Measurements from ENCODE around the gene PLA2G1B. TPM values are rescaled to one million over a fixed set of nuclear protein-coding genes. Genes with fewer than 3 reads are reported as not detected.
"Not testable (repeated sequence)": the region's sequence is repeated elsewhere in the genome, so short reads cannot be mapped to it uniquely, and the experiment has no call there.

Gene PLA2G1B
- total RNA-seq, 1 donor from 2014 or later, result not detected

DNA sequence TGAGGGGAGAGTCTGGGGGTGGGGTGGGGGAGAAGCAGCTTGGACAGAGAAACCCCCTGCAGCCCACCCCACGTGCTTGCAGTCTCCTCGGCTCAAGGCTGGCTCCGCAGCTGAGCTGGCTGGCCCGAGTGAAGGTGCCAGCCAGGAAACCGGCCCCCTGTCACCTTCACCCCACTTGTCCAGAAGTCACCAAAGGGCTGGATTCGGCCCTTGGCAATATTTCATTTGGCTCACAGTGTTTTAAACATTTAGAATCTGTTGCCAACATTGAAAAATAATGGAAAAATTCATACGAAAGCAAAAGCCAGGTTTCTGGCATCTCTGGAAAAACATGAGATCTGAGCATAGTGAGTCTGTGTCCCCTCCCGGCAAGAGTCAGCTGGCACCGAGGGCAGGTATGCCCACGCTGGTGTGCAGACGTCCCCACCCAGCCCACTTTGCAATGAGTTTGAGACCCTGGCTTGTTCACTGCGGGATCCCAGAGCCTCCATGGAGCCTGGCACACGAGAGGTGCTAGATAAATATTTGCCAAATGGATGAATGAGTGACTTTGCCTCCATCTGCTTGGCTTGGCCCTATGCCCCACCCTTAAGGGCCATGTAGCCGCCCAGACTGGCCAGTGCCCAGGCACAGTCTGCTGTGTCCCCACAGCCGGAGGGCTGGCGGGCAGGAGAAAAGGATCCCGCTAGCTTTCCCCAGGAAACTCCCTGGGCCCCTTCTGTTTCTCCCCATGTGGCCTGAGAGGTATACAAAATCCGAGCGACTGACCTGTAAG, 23.2 kb upstream of the PLA2G1B start:
- Mint-ChIP-seq H3K9me3 (no peaks in the 10 kb centered on the region), H3K4me3 (no peak overlapping the region), H3K4me1 (no peaks in the 10 kb centered on the region), H3K36me3 (ENCODE audit: low read depth) (no peaks in the 10 kb centered on the region), H3K27me3 (peaks cover 4% of the 10 kb centered on the region), H3K27ac (no peak overlapping the region)
- intact Hi-C loops (cut with micrococcal nuclease), result no loop called here
- no peak for DNase-seq

DNA sequence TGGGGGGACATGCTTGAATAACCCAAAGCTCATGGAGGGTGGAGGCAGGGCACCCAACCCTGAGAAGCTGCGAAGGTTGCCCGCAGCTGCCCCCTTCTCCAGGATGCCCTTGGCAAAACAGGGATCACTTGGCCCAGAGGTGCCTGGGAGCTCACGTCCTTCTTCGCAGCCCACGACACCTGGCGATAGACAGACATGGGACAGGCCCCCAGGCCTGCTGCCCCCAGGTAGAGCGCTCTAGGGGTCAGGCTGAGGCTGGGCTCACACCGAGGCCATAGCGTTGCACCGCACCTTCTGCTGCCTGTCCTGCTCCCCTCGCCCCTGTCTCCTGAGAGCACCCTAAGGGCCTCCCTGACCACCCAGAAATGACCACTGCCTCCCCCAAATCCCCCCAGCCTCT, 20.2 kb upstream of the PLA2G1B start:
- no peaks in the 10 kb centered on the region for H3K36me3 Mint-ChIP-seq (ENCODE audit: low read depth)
- intact Hi-C loops (cut with micrococcal nuclease), result no loop called here
- H3K27ac Mint-ChIP-seq, result no peak overlapping the region
- H3K4me3 Mint-ChIP-seq, result no peak overlapping the region
- H3K27me3 Mint-ChIP-seq, result peaks cover 1% of the 10 kb centered on the region
- H3K9me3 Mint-ChIP-seq, result no peaks in the 10 kb centered on the region
- H3K4me1 Mint-ChIP-seq, result no peaks in the 10 kb centered on the region
- no peak for DNase-seq

DNA sequence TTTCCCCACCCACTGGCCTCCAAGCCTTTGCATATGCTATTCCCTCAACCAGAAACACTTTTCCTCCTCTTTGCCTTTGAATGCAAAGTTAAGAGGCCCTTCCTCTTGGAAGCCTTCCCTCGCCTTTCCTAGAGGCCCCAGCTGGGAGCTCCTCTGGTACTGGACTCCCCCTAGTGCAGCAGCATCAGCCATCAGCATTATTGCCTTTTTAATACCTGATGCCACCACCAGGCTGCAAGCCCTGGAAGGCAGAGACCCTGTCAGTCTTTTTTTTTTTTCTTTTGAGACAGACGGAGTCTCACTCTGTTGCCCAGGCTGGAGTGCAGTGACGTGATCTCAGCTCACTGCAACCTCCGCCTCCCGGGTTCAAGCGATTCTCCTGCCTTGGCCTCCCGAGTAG, 19.1 kb upstream of the PLA2G1B start:
- Mint-ChIP-seq H3K27ac (no peak overlapping the region), H3K9me3 (no peaks in the 10 kb centered on the region)

DNA sequence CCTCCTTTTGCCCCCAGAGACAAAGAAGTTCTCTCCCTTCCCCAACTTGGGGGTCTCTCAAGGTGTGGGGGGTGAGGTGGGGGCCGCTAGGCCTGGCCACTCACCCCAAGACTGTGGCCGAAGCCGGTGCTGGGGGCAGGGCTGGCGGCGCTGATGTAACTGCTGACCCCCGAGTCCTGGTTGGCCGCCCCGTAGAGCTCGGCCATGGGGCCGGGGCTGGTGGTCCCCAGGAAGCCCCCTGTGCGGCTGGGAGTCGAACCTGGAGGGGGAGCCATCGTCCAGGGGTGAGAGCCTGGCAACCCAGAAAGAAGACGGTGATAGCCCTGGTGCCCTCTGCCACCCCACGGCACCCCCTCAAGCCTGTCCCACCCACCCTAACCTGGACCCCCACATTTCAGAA, 18.5 kb upstream of the PLA2G1B start:
- Mint-ChIP-seq H3K27ac (no peak overlapping the region), H3K36me3 (ENCODE audit: low read depth) (no peaks in the 10 kb centered on the region), H3K4me1 (no peaks in the 10 kb centered on the region), H3K4me3 (no peak overlapping the region), H3K27me3 (no peaks in the 10 kb centered on the region), H3K9me3 (no peaks in the 10 kb centered on the region)
- intact Hi-C loops (cut with micrococcal nuclease), result no loop called here
- no peak for DNase-seq

More for the DNA sequence above, 19.1 kb upstream of the PLA2G1B start:
- Mint-ChIP-seq H3K4me1 (no peaks in the 10 kb centered on the region), H3K36me3 (ENCODE audit: low read depth) (no peaks in the 10 kb centered on the region), H3K4me3 (no peak overlapping the region), H3K27me3 (no peaks in the 10 kb centered on the region)
- intact Hi-C loops (cut with micrococcal nuclease), result no loop called here
- DNase-seq, result no peak

DNA sequence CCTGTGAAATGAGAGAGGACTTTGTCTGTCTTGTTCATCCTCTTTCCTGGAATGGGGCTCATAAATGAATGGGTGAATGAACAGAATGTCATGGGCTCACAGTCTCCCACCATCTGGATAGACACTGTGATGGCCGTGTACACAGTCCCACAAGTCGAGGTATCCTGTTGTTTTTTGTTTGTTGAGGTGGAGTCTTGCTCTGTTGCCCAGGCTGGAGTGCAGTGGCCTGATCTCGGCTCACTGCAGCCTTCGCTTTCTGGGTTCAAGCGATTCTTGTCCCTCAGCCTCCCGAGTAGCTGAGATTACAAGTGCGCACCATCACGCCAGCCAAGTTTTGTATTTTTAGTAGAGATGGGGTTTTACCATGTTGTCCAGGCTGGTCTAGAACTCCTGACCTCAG, 16.1 kb upstream of the PLA2G1B start:
- H3K4me3 Mint-ChIP-seq, result no peak overlapping the region
- intact Hi-C loops (cut with micrococcal nuclease), result no loop called here
- H3K9me3 Mint-ChIP-seq, result no peaks in the 10 kb centered on the region
- H3K27me3 Mint-ChIP-seq, result peaks cover 2% of the 10 kb centered on the region
- no peak for DNase-seq
- no peaks in the 10 kb centered on the region for H3K36me3 Mint-ChIP-seq (ENCODE audit: low read depth)
- H3K4me1 Mint-ChIP-seq, result no peaks in the 10 kb centered on the region
- H3K27ac Mint-ChIP-seq, result no peak overlapping the region

DNA sequence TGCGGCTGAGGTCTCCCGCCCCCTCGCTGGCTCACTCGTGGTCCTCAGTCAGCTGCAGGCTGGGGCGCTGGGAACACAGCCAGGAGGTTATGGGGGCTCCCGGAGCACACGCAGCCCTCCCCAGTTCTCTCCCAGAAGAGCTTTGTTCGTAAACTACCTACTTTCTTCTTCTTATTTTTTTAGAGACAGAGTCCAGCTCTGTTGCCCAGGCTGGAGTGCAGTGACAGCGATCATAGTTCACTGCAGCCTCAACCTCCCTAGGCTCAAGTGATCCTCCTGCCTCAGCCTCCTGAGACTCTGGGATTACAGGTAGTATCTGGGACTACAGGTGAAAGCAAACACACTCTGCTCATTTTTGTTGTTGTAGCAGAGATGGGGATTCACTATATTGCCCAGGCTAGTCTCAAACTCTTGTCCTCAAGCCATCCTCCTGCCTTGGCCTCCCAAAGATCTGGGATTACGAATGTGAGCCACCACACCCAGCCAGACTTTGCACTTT, 15.5 kb upstream of the PLA2G1B start:
- no peak for DNase-seq
- Mint-ChIP-seq H3K4me1 (no peaks in the 10 kb centered on the region), H3K36me3 (ENCODE audit: low read depth) (no peaks in the 10 kb centered on the region)

DNA sequence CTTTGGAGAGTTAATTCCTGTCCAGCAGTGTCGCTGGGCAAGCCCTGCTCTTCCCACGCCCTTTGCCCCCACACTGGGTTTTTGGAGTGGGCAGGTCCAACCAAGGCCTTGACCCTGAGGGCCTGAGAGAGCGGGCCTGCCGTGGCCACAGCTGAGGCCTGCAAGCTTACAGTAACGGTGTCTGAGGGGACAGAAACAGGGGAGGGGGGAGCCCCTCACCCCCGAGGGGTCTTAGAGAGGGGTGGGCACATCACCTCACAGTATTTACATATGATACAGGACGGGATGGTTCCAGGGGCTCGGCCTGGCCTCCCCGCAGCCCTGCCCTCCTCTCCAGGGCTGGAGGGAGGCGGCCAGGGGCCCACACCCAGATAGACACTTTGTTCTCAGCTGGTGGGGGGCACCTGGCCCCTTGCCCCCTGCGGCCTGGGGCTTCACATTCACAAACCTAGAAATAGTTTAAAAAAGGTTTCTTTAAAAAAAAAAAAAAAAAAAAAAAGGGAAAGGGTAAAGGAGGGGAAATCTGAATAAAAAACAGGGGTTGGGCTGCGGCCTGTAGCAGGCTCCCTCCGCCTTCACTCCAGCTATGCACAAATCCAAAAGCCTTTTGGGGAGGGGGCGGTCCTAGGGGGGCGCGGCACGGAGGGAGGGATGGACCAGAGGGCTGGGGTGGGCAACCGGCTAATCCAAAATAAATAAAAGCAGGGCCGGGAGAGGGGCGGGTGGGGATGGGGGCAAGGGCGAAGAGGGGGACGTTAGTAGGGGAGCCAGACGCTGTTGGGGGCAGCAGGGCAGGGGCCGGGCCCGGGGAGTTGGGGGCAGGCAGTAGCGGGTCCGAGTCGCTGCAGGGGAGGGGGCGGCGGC, 14.8 kb upstream of the PLA2G1B start:
- H3K27ac Mint-ChIP-seq, result no peak overlapping the region
- intact Hi-C loops (cut with micrococcal nuclease), result no loop called here
- DNase-seq, result no peak
- H3K9me3 Mint-ChIP-seq, result peaks cover 9% of the 10 kb centered on the region
- H3K36me3 Mint-ChIP-seq (ENCODE audit: low read depth), result no peaks in the 10 kb centered on the region
- no peak overlapping the region for H3K4me3 Mint-ChIP-seq
- H3K4me1 Mint-ChIP-seq, result no peaks in the 10 kb centered on the region
- H3K27me3 Mint-ChIP-seq, result peaks cover 4% of the 10 kb centered on the region

More for the DNA sequence above, 15.5 kb upstream of the PLA2G1B start:
- Mint-ChIP-seq H3K4me3 (no peak overlapping the region), H3K27ac (no peak overlapping the region), H3K27me3 (peaks cover 2% of the 10 kb centered on the region), H3K9me3 (peaks cover 2% of the 10 kb centered on the region)
- intact Hi-C loops (cut with micrococcal nuclease), result no loop called here

DNA sequence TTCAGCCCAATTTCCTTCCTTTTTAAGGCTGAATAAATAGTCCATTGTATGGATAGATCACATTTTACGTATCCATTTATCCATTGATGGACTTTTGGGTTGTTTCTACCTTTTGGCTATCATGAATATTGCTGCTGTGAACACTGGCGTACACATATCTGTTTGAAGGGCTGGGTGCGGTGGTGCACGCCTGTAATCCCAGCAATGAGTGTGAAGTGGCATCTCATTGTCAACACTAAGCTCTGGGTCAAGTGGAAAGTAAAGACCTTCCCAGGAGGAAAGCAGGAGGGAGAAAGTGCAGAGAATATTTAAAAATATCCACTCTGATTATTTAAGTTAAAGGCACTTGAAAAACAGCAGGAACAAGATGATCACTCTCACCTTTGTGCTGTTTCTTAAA, 11.7 kb upstream of the PLA2G1B start:
- no peak for DNase-seq
- Mint-ChIP-seq H3K36me3 (ENCODE audit: low read depth) (no peaks in the 10 kb centered on the region), H3K9me3 (peaks cover 20% of the 10 kb centered on the region), H3K4me1 (no peaks in the 10 kb centered on the region), H3K4me3 (no peak overlapping the region), H3K27me3 (peaks cover 5% of the 10 kb centered on the region), H3K27ac (no peak overlapping the region)
- intact Hi-C loops (cut with micrococcal nuclease), result no loop called here

DNA sequence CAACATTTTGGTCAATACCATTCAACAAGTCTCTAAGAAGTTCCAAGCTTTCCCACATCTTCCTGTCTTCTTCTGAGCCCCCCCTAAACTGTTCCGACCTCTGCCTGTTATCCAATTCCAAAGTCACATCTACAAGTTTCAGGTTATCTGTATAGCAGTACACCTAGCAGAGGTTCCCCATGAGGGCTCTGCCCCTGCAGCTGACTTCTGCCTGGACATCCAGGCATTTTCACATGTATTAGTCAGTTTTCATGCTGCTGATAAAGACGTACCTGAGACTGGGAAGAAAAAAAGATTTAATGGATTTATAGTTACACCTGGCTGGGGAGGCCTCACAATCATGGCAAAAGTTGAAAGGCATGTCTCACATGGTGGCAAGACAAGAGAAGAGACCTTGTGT, 10.2 kb upstream of the PLA2G1B start:
- Mint-ChIP-seq H3K4me3 (no peak overlapping the region), H3K36me3 (ENCODE audit: low read depth) (no peaks in the 10 kb centered on the region), H3K9me3 (peaks cover 20% of the 10 kb centered on the region), H3K27ac (no peak overlapping the region), H3K4me1 (no peaks in the 10 kb centered on the region), H3K27me3 (peaks cover 5% of the 10 kb centered on the region)
- DNase-seq, result no peak
- intact Hi-C loops (cut with micrococcal nuclease), result no loop called here

DNA sequence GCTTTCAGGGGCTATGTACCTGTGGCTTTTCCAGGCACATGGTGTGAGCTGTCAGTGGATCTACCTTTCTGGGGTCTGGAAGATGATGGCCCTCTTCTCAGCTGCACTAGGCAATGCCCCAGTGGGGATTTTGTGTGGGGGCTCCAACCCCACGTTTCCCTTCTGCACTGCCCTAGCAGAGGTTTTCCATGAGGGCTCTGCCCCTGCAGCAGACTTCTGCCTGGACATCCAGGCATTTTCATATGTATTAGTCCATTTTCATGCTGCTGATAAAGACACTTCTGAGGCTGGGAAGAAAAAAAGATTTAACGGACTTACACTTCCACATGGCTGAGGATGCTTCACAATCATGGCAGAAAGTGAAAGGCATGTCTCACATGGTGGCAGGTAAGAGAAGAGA, 8.8 kb upstream of the PLA2G1B start:
- H3K4me3 Mint-ChIP-seq; DNase-seq; H3K27me3 Mint-ChIP-seq; H3K36me3 Mint-ChIP-seq (ENCODE audit: low read depth); H3K27ac Mint-ChIP-seq; H3K4me1 Mint-ChIP-seq; intact Hi-C loops (cut with micrococcal nuclease): not testable (repeated sequence)
- peaks cover 20% of the 10 kb centered on the region for H3K9me3 Mint-ChIP-seq

DNA sequence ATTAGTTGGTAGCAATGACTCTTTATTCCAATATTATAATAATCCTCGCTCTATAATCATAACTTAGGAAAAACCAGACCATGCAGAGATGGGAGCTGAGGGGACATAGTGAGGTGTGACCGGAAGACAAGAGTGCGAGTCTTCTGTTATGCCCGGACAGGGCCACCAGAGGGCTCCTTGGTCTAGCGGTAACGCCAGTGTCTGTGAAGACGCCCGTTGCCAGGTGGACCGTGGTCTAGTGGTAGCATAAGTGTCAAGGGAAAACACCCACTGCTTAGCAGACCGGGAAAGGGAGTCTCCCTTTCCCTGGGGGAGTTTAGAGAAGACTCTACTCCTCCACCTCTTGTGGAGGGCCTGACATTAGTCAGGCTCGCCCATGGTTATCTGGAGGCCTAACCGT, 7.9 kb upstream of the PLA2G1B start:
- H3K9me3 Mint-ChIP-seq, result peaks cover 20% of the 10 kb centered on the region
- H3K27me3 Mint-ChIP-seq; H3K4me3 Mint-ChIP-seq; intact Hi-C loops (cut with micrococcal nuclease); H3K36me3 Mint-ChIP-seq (ENCODE audit: low read depth); H3K4me1 Mint-ChIP-seq; H3K27ac Mint-ChIP-seq: not testable (repeated sequence)
- DNase-seq, result peak; percentile 76

DNA sequence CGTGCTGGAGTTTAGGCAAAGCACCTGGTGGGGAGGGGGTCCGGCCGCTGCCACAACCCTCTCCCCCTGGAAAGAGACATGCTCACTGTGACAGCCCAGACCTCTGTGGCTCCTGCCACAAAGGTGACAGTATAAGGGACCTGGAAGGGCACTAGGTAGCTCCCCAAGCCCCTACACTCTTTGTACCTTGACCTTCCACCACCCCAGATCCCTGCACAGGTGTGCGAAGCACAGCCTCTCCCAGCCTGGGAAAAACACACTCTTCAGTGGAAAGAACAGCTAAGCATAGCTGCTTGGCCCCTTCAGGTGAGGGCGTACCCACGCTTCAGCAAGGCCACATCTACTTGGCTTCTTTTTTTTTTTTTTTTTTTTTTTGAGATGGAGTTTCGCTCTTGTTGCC, 4.9 kb upstream of the PLA2G1B start:
- H3K9me3 Mint-ChIP-seq, result peaks cover 13% of the 10 kb centered on the region
- peaks cover 6% of the 10 kb centered on the region for H3K27me3 Mint-ChIP-seq
- no peaks in the 10 kb centered on the region for H3K4me1 Mint-ChIP-seq
- H3K27ac Mint-ChIP-seq, result no peak overlapping the region
- no peak overlapping the region for H3K4me3 Mint-ChIP-seq
- intact Hi-C loops (cut with micrococcal nuclease), result no loop called here
- DNase-seq, result no peak
- H3K36me3 Mint-ChIP-seq (ENCODE audit: low read depth), result no peaks in the 10 kb centered on the region

DNA sequence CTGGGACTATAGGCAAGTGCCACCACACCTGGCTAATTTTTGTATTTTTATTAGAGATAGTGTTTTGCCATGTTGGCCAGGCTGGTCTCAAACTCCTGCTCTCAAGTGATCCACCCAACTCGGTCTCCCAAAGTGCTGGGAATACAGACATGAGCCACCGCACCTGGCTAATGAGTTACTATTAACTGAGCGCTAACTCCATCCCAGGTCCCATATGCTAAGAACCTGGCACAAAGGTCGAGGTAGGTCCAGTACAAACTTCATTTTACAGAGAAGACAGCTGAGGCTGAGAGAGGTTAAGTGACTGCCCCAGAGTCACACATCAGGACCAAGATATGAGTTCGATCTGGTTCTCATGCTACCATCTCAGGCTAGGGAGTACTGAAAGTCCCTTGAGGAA, 4.5 kb upstream of the PLA2G1B start:
- Mint-ChIP-seq H3K9me3 (peaks cover 9% of the 10 kb centered on the region), H3K36me3 (ENCODE audit: low read depth) (no peaks in the 10 kb centered on the region), H3K27me3 (peaks cover 6% of the 10 kb centered on the region), H3K4me3 (no peak overlapping the region), H3K27ac (no peak overlapping the region), H3K4me1 (no peaks in the 10 kb centered on the region)
- intact Hi-C loops (cut with micrococcal nuclease), result no loop called here
- no peak for DNase-seq

DNA sequence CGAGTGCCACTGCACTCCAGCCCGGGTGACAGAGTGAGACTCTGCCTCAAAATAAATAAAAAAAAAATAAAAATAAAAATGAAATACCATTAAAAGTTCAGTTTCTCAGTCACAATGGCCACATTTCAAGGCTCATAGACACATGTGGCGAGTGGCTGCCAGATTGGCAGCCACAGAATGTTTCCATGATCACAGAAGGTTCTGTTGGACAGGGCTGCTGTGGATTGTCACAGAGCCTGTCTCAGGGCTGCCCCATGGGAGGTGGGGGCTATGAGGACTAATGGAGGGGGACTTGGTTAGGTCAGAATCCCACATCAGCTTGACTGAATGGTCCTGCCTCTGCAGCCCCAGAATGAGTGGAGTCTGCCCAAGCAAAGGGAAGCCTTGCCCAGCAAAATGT, 3.8 kb upstream of the PLA2G1B start:
- Mint-ChIP-seq H3K4me3 (no peak overlapping the region), H3K4me1 (no peaks in the 10 kb centered on the region), H3K9me3 (peaks cover 4% of the 10 kb centered on the region), H3K27me3 (peaks cover 6% of the 10 kb centered on the region), H3K36me3 (ENCODE audit: low read depth) (no peaks in the 10 kb centered on the region), H3K27ac (no peak overlapping the region)
- intact Hi-C loops (cut with micrococcal nuclease), result no loop called here
- no peak for DNase-seq
